Measurements from ENCODE around the gene STAU1.

GRCh38 chr20:49151436-49151835 is 36.7 kb downstream of the STAU1 start:
- TF ChIP-seq IRF3 (IDR thresholded peaks at IDR 0.05) (no peak), TBL1XR1 (IDR thresholded peaks at IDR 0.05; ENCODE audit: low read depth, low read length) (no peak), MYC (IDR thresholded peaks at IDR 0.05; ENCODE audit: insufficient read depth, insufficient read length, insufficient replicate concordance, low read length, severe bottlenecking) (no peak), POLR2A (IDR thresholded peaks at IDR 0.05; ENCODE audit: low read depth, low read length) (no peak), CTCF (IDR thresholded peaks at IDR 0.05 in 2 of 3, conservative IDR thresholded peaks at IDR 0.05 in 1 of 3; ENCODE audit: control insufficient read depth in 2 of 3, extremely low read depth in 1 of 3, insufficient read depth in 1 of 3, low read depth in 3 of 3, low read length in 3 of 3) (no peak)
